ENCODE data around the gene AP4E1. TPM values are rescaled to one million over a fixed set of nuclear protein-coding genes. Genes with fewer than 3 reads are reported as not detected.

Gene AP4E1
- total and polyA plus RNA-seq, 3 donors from 2014 or later = 8.1 to 11.8 (median 11.3) TPM

GRCh38 chr15:50964075-50964474 lies 55.6 kb downstream of the AP4E1 start:
- TF ChIP-seq POLR2A (IDR thresholded peaks at IDR 0.05) (no peak), CTCF (IDR thresholded peaks at IDR 0.05) (no peak)
- H3K36me3 ChIP-seq (ENCODE audit: low read depth, missing control alignments) = no peaks in the 10 kb centered on the region

GRCh38 chr15:50968353-50968752 lies 59.9 kb downstream of the AP4E1 start:
- TF ChIP-seq CTCF (IDR thresholded peaks at IDR 0.05) = no peak
- TF ChIP-seq POLR2A (IDR thresholded peaks at IDR 0.05) = no peak
- intact Hi-C loops (cut with DNase I; ENCODE audit: low total_unique reads) = no loop called here
- DNase-seq = no peak
- no peak overlapping the region for H3K4me3 ChIP-seq
- no peak overlapping the region for H3K27ac ChIP-seq
- H3K36me3 ChIP-seq (ENCODE audit: low read depth, missing control alignments) = no peaks in the 10 kb centered on the region
- H3K27me3 ChIP-seq = no peaks in the 10 kb centered on the region
- 98 to 99% methylated on average over 2 of the region's 2 CpGs for WGBS, 2 donors
- H3K4me1 ChIP-seq = no peaks in the 10 kb centered on the region
- no peaks in the 10 kb centered on the region for H3K9me3 ChIP-seq

More at GRCh38 chr15:50964075-50964474, 55.6 kb downstream of the AP4E1 start:
- no peak overlapping the region for H3K4me3 ChIP-seq
- DNase-seq = no peak
- H3K27me3 ChIP-seq = no peaks in the 10 kb centered on the region
- no peaks in the 10 kb centered on the region for H3K4me1 ChIP-seq
- H3K9me3 ChIP-seq = no peaks in the 10 kb centered on the region
- no peak overlapping the region for H3K27ac ChIP-seq
- intact Hi-C loops (cut with DNase I; ENCODE audit: low total_unique reads) = no loop called here

GRCh38 chr15:50970524-50970923 lies 62.0 kb downstream of the AP4E1 start:
- no peaks in the 10 kb centered on the region for H3K9me3 ChIP-seq

GRCh38 chr15:50971115-50971514 lies 62.6 kb downstream of the AP4E1 start:
- no peaks in the 10 kb centered on the region for H3K27me3 ChIP-seq
- H3K9me3 ChIP-seq = no peaks in the 10 kb centered on the region
- TF ChIP-seq POLR2A (IDR thresholded peaks at IDR 0.05) (no peak), CTCF (IDR thresholded peaks at IDR 0.05) (no peak)
- no peaks in the 10 kb centered on the region for H3K36me3 ChIP-seq (ENCODE audit: low read depth, missing control alignments)
- H3K4me1 ChIP-seq = no peaks in the 10 kb centered on the region
- no peak overlapping the region for H3K27ac ChIP-seq
- intact Hi-C loops (cut with DNase I; ENCODE audit: low total_unique reads) = no loop called here
- H3K4me3 ChIP-seq = no peak overlapping the region
- DNase-seq = no peak

More at GRCh38 chr15:50970524-50970923, 62.0 kb downstream of the AP4E1 start:
- H3K27ac ChIP-seq = no peak overlapping the region
- no peaks in the 10 kb centered on the region for H3K4me1 ChIP-seq
- no peak overlapping the region for H3K4me3 ChIP-seq
- TF ChIP-seq CTCF (IDR thresholded peaks at IDR 0.05) = no peak
- TF ChIP-seq POLR2A (IDR thresholded peaks at IDR 0.05) = no peak
- intact Hi-C loops (cut with DNase I; ENCODE audit: low total_unique reads) = no loop called here
- 91 to 97% methylated on average over 2 of the region's 2 CpGs for WGBS, 2 donors
- no peaks in the 10 kb centered on the region for H3K36me3 ChIP-seq (ENCODE audit: low read depth, missing control alignments)
- no peaks in the 10 kb centered on the region for H3K27me3 ChIP-seq
- no peak for DNase-seq

- H3K27me3 ChIP-seq = no peaks in the 10 kb centered on the region
- no peaks in the 10 kb centered on the region for H3K9me3 ChIP-seq
- H3K27ac ChIP-seq = no peak overlapping the region
- TF ChIP-seq POLR2A (IDR thresholded peaks at IDR 0.05) (no peak), CTCF (IDR thresholded peaks at IDR 0.05) (no peak)
- DNase-seq = no peak
- H3K4me1 ChIP-seq = no peaks in the 10 kb centered on the region
- no peak overlapping the region for H3K4me3 ChIP-seq
- intact Hi-C loops (cut with DNase I; ENCODE audit: low total_unique reads) = no loop called here
- H3K36me3 ChIP-seq (ENCODE audit: low read depth, missing control alignments) = no peaks in the 10 kb centered on the region
Observed at GRCh38 chr15:50971542-50971941, 63.1 kb downstream of the AP4E1 start.
